ENCODE data around the gene NOS3.
A peak's percentile ranks its signal among the peaks of the same experiment; 100 is the strongest.

Gene NOS3

GRCh38 chr7:151058781-151059366 lies 68.1 kb downstream of the NOS3 start:
- DNase-seq (ENCODE audit: low read depth): no peak

GRCh38 chr7:151059367-151060112 lies 68.7 kb downstream of the NOS3 start, which contains the start of gene SLC4A2:
Gene SLC4A2, plus strand, starts transcription at chr7:151059589. Its CDS starts 2,399 bp downstream, at chr7:151061988.
- peak; percentile 65 for DNase-seq (ENCODE audit: low read depth)

- DNase-seq (ENCODE audit: low read depth): no peak
These were observed 69.2 kb downstream of the NOS3 start for GRCh38 chr7:151060113-151060415.

GRCh38 chr7:151060416-151061212 lies 69.8 kb downstream of the NOS3 start:
- DNase-seq (ENCODE audit: low read depth): no peak

GRCh38 chr7:151061213-151062110 lies 70.6 kb downstream of the NOS3 start:
- DNase-seq (ENCODE audit: low read depth): no peak

- DNase-seq (ENCODE audit: low read depth): no peak
These were observed 71.2 kb downstream of the NOS3 start for GRCh38 chr7:151062111-151062398.

- no peak for DNase-seq (ENCODE audit: low read depth)
These were observed 71.8 kb downstream of the NOS3 start for GRCh38 chr7:151062399-151063211.

GRCh38 chr7:151063212-151063561 lies 72.4 kb downstream of the NOS3 start:
- DNase-seq (ENCODE audit: low read depth): no peak

Data from activated T-helper 9 cell treated with anti-CD3 and anti-CD28 coated beads, Interleukin-2, amount 50 U/mL, for 16 hours (primary cell).